ENCODE measurements around the gene RBM19.
A peak's percentile ranks its signal among the peaks of the same experiment; 100 is the strongest.
"Not testable (repeated sequence)": the region's sequence is repeated elsewhere in the genome, so short reads cannot be mapped to it uniquely, and the experiment has no call there.

The RBM19 gene

GRCh38 chr12:113996026-113996425 lies 29.9 kb upstream of the RBM19 start:
- no peaks in the 10 kb centered on the region for H3K36me3 Mint-ChIP-seq
- H3K27me3 Mint-ChIP-seq: peaks cover 14% of the 10 kb centered on the region
- H3K27ac Mint-ChIP-seq: no peak overlapping the region
- no peak overlapping the region for H3K4me3 Mint-ChIP-seq
- ATAC-seq (ENCODE audit: low read depth) (no peak), DNase-seq (ENCODE audit: low spot score in 2 of 2) (no peak)
- H3K4me1 Mint-ChIP-seq: no peaks in the 10 kb centered on the region
- H3K9me3 Mint-ChIP-seq: peaks cover 1% of the 10 kb centered on the region

GRCh38 chr12:113994051-113994450 lies 27.9 kb upstream of the RBM19 start:
- ATAC-seq (ENCODE audit: low read depth) (no peak), DNase-seq (ENCODE audit: low spot score in 2 of 2) (no peak)
- H3K27me3 Mint-ChIP-seq: peaks cover 17% of the 10 kb centered on the region
- no peak overlapping the region for H3K4me3 Mint-ChIP-seq
- H3K9me3 Mint-ChIP-seq: peaks cover 1% of the 10 kb centered on the region
- H3K27ac Mint-ChIP-seq: no peak overlapping the region
- H3K4me1 Mint-ChIP-seq: no peaks in the 10 kb centered on the region
- H3K36me3 Mint-ChIP-seq: no peaks in the 10 kb centered on the region

- not testable (repeated sequence) for H3K27ac Mint-ChIP-seq; DNase-seq (ENCODE audit: low spot score in 2 of 2); H3K4me3 Mint-ChIP-seq; H3K4me1 Mint-ChIP-seq; H3K9me3 Mint-ChIP-seq; H3K36me3 Mint-ChIP-seq; ATAC-seq (ENCODE audit: low read depth)
- peaks cover 21% of the 10 kb centered on the region for H3K27me3 Mint-ChIP-seq
These were observed 26.6 kb upstream of the RBM19 start for GRCh38 chr12:113992751-113993150.

- H3K27ac Mint-ChIP-seq: no peak overlapping the region
These were observed 25.3 kb upstream of the RBM19 start for GRCh38 chr12:113991224-113992044.

GRCh38 chr12:113990250-113991223 lies 24.4 kb upstream of the RBM19 start:
- H3K27ac Mint-ChIP-seq: no peak overlapping the region
- H3K9me3 Mint-ChIP-seq: peaks cover 1% of the 10 kb centered on the region
- H3K4me1 Mint-ChIP-seq: no peaks in the 10 kb centered on the region
- no peak overlapping the region for H3K4me3 Mint-ChIP-seq
- DNase-seq (ENCODE audit: low spot score in 2 of 2) (no peak), ATAC-seq (ENCODE audit: low read depth) (no peak)
- peaks cover 15% of the 10 kb centered on the region for H3K27me3 Mint-ChIP-seq
- H3K36me3 Mint-ChIP-seq: no peaks in the 10 kb centered on the region

More at GRCh38 chr12:113991224-113992044, 25.3 kb upstream of the RBM19 start:
- H3K27me3 Mint-ChIP-seq: peaks cover 15% of the 10 kb centered on the region
- no peaks in the 10 kb centered on the region for H3K36me3 Mint-ChIP-seq
- no peaks in the 10 kb centered on the region for H3K4me1 Mint-ChIP-seq
- peaks cover 1% of the 10 kb centered on the region for H3K9me3 Mint-ChIP-seq
- DNase-seq (ENCODE audit: low spot score in 2 of 2) (no peak), ATAC-seq (ENCODE audit: low read depth) (no peak)
- no peak overlapping the region for H3K4me3 Mint-ChIP-seq

- Mint-ChIP-seq H3K27me3 (peaks cover 15% of the 10 kb centered on the region), H3K9me3 (peaks cover 1% of the 10 kb centered on the region), H3K4me1 (no peaks in the 10 kb centered on the region), H3K27ac (no peak overlapping the region), H3K4me3 (no peak overlapping the region), H3K36me3 (no peaks in the 10 kb centered on the region)
- ATAC-seq (ENCODE audit: low read depth) (no peak), DNase-seq (ENCODE audit: low spot score in 2 of 2) (no peak)
These were observed 22.9 kb upstream of the RBM19 start for GRCh38 chr12:113988976-113989375.

- Mint-ChIP-seq H3K27ac (peak overlapping the region; percentile 13), H3K27me3 (peaks cover 13% of the 10 kb centered on the region)
- no peak for ATAC-seq (ENCODE audit: low read depth)
These were observed 21.9 kb upstream of the RBM19 start for GRCh38 chr12:113988064-113988451.

GRCh38 chr12:113987261-113988063 lies 21.3 kb upstream of the RBM19 start:
- DNase-seq (ENCODE audit: low spot score in 2 of 2) (no peak), ATAC-seq (ENCODE audit: low read depth) (no peak)
- Mint-ChIP-seq H3K9me3 (peaks cover 1% of the 10 kb centered on the region), H3K4me3 (no peak overlapping the region), H3K27ac (no peak overlapping the region), H3K36me3 (no peaks in the 10 kb centered on the region), H3K4me1 (no peaks in the 10 kb centered on the region), H3K27me3 (peaks cover 13% of the 10 kb centered on the region)

More at GRCh38 chr12:113988064-113988451, 21.9 kb upstream of the RBM19 start:
- no peak for DNase-seq (ENCODE audit: low spot score in 2 of 2)
- Mint-ChIP-seq H3K36me3 (no peaks in the 10 kb centered on the region), H3K4me3 (no peak overlapping the region), H3K9me3 (peaks cover 1% of the 10 kb centered on the region), H3K4me1 (no peaks in the 10 kb centered on the region)

- peaks cover 7% of the 10 kb centered on the region for H3K27me3 Mint-ChIP-seq
- DNase-seq (ENCODE audit: low spot score in 2 of 2): no peak
- no peak for ATAC-seq (ENCODE audit: low read depth)
- H3K4me1 Mint-ChIP-seq: peaks cover 3% of the 10 kb centered on the region
- no peak overlapping the region for H3K27ac Mint-ChIP-seq
- no peaks in the 10 kb centered on the region for H3K36me3 Mint-ChIP-seq
- no peak overlapping the region for H3K4me3 Mint-ChIP-seq
- H3K9me3 Mint-ChIP-seq: peaks cover 1% of the 10 kb centered on the region
These were observed 18.3 kb upstream of the RBM19 start for GRCh38 chr12:113984464-113984863.

GRCh38 chr12:113983777-113984448 lies 17.8 kb upstream of the RBM19 start:
- DNase-seq (ENCODE audit: low spot score in 2 of 2): no peak
- no peak overlapping the region for H3K27ac Mint-ChIP-seq

GRCh38 chr12:113983265-113983664 lies 17.1 kb upstream of the RBM19 start:
- no peak overlapping the region for H3K27ac Mint-ChIP-seq
- peaks cover 6% of the 10 kb centered on the region for H3K27me3 Mint-ChIP-seq
- H3K4me3 Mint-ChIP-seq: no peak overlapping the region
- ATAC-seq (ENCODE audit: low read depth): no peak
- no peak for DNase-seq (ENCODE audit: low spot score in 2 of 2)
- peaks cover 3% of the 10 kb centered on the region for H3K4me1 Mint-ChIP-seq
- peaks cover 1% of the 10 kb centered on the region for H3K9me3 Mint-ChIP-seq
- no peaks in the 10 kb centered on the region for H3K36me3 Mint-ChIP-seq

More at GRCh38 chr12:113983777-113984448, 17.8 kb upstream of the RBM19 start:
- H3K27me3 Mint-ChIP-seq: peaks cover 7% of the 10 kb centered on the region
- peaks cover 1% of the 10 kb centered on the region for H3K9me3 Mint-ChIP-seq
- no peak overlapping the region for H3K4me3 Mint-ChIP-seq
- no peaks in the 10 kb centered on the region for H3K36me3 Mint-ChIP-seq
- H3K4me1 Mint-ChIP-seq: peaks cover 3% of the 10 kb centered on the region
- no peak for ATAC-seq (ENCODE audit: low read depth)

GRCh38 chr12:113981876-113982275 lies 15.8 kb upstream of the RBM19 start:
- ATAC-seq (ENCODE audit: low read depth): no peak

More at GRCh38 chr12:113981876-113982275, 15.8 kb upstream of the RBM19 start:
- Mint-ChIP-seq H3K4me1 (peaks cover 3% of the 10 kb centered on the region), H3K4me3 (no peak overlapping the region), H3K9me3 (peaks cover 1% of the 10 kb centered on the region), H3K36me3 (no peaks in the 10 kb centered on the region), H3K27me3 (peaks cover 6% of the 10 kb centered on the region), H3K27ac (no peak overlapping the region)
- no peak for DNase-seq (ENCODE audit: low spot score in 2 of 2)
